NB4 (cell line): Measurements from ENCODE around the gene VIL1.

Experiments
- CTCF ChIP-seq: IDR thresholded peaks from one replicate; pipeline ENCODE4 v1.5.1; 2012; ENCODE audit warnings: low read depth, low read length
- MAX ChIP-seq: IDR thresholded peaks from 2 replicates; pipeline ENCODE4 v1.6.1; 2011; ENCODE audit warnings: low read depth, low read length
- MYC ChIP-seq: IDR thresholded peaks from 2 replicates; pipeline ENCODE4 v1.6.1; 2011; ENCODE audit warnings: low read depth, low read length
- POLR2A ChIP-seq: IDR thresholded peaks from 2 replicates; pipeline ENCODE4 v1.6.1; 2011; ENCODE audit warnings: mild to moderate bottlenecking; ENCODE audit not compliant: insufficient read length; ENCODE audit errors: extremely low read depth

- no peak for TF ChIP-seq CTCF
- no peak for TF ChIP-seq POLR2A
- TF ChIP-seq MAX, result no peak
- TF ChIP-seq MYC, result no peak
These were observed 33.9 kb upstream of the VIL1 start for GRCh38 chr2:218384975-218385374.
